Measurements from ENCODE around the gene S100PBP. TPM values are rescaled to one million over a fixed set of nuclear protein-coding genes. Genes with fewer than 3 reads are reported as not detected.

The S100PBP gene
- total RNA-seq, 1 donor, result 42.0 TPM

DNA sequence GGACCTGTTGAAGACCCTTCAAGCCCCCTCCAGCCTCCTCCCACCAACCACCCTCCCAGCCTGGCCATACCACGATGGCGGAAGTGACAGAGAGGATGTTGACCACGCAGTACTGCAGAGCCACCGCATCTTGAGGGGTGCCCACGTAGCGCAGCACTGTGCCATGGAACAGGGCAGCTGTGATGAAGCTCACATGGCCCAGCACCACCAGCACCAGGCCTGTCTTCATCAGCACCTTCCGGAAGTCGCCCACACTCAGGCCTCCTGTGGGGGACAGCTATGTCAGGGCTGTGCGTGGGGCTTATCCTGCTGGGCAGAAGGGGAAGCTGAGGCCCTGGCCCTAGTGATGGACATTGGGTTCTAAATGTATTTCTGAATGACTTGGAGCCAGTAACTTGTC is 80.6 kb downstream of the S100PBP start:
- H3K9me3 ChIP-seq (ENCODE audit: low read depth, low read length), result no peaks in the 10 kb centered on the region
- H3K4me3 ChIP-seq (ENCODE audit: insufficient read depth, low read length), result no peak overlapping the region

DNA sequence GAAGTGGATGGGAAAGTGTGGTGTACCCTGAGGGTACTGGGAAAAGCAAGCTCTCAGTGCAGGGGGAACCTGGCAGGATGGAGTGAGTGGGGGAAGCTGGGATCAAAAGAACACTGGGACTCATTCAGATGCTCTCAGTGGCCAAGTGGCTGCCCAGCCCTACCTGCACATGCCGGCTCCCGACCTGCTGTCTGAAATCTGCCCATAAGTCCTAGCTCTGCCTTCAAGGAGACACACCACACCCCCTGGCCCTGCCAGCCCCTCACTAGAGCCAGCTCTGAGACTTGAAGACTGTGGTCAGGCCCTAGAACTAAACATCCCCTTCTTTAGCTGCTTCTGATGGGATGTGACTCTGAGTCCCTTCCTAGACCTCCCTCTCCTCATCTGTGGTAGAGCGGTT is 81.5 kb downstream of the S100PBP start:
- Histone ChIP-seq H3K9me3 (ENCODE audit: low read depth, low read length) (no peaks in the 10 kb centered on the region), H4K20me1 (ENCODE audit: insufficient read depth, low read length) (no peaks in the 10 kb centered on the region), H3K36me3 (ENCODE audit: insufficient read depth, low read length) (no peaks in the 10 kb centered on the region), H3K27me3 (ENCODE audit: insufficient read depth, low read length) (peaks cover 3% of the 10 kb centered on the region), H3K4me3 (ENCODE audit: insufficient read depth, low read length) (no peak overlapping the region), H3K4me2 (ENCODE audit: insufficient read depth, low read length) (no peak overlapping the region), H2AFZ (ENCODE audit: low read length) (no peak overlapping the region), H3K79me2 (ENCODE audit: insufficient read depth, low read length) (no peaks in the 10 kb centered on the region), H3K4me1 (ENCODE audit: insufficient read depth, low read length) (peaks cover 5% of the 10 kb centered on the region), H3K27ac (ENCODE audit: low read depth, low read length) (no peak overlapping the region)
- DNase-seq (ENCODE audit: insufficient read length, low spot score, missing footprints), result peak; percentile 44
- TF ChIP-seq, protein P1, sequence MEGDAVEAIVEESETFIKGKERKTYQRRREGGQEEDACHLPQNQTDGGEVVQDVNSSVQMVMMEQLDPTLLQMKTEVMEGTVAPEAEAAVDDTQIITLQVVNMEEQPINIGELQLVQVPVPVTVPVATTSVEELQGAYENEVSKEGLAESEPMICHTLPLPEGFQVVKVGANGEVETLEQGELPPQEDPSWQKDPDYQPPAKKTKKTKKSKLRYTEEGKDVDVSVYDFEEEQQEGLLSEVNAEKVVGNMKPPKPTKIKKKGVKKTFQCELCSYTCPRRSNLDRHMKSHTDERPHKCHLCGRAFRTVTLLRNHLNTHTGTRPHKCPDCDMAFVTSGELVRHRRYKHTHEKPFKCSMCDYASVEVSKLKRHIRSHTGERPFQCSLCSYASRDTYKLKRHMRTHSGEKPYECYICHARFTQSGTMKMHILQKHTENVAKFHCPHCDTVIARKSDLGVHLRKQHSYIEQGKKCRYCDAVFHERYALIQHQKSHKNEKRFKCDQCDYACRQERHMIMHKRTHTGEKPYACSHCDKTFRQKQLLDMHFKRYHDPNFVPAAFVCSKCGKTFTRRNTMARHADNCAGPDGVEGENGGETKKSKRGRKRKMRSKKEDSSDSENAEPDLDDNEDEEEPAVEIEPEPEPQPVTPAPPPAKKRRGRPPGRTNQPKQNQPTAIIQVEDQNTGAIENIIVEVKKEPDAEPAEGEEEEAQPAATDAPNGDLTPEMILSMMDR (IDR thresholded peaks at IDR 0.05; ENCODE audit: extremely low read depth, low read depth, low read length), result no peak

More for the DNA sequence above, 80.6 kb downstream of the S100PBP start:
- no peak overlapping the region for H3K4me2 ChIP-seq (ENCODE audit: insufficient read depth, low read length)
- H3K79me2 ChIP-seq (ENCODE audit: insufficient read depth, low read length), result no peaks in the 10 kb centered on the region
- peaks cover 3% of the 10 kb centered on the region for H3K27me3 ChIP-seq (ENCODE audit: insufficient read depth, low read length)
- TF ChIP-seq, protein P1 (IDR thresholded peaks at IDR 0.05; ENCODE audit: extremely low read depth, low read depth, low read length), result no peak
- DNase-seq (ENCODE audit: insufficient read length, low spot score, missing footprints), result peak; percentile 64
- H3K4me1 ChIP-seq (ENCODE audit: insufficient read depth, low read length), result peaks cover 5% of the 10 kb centered on the region
- H4K20me1 ChIP-seq (ENCODE audit: insufficient read depth, low read length), result no peaks in the 10 kb centered on the region
- no peak overlapping the region for H3K27ac ChIP-seq (ENCODE audit: low read depth, low read length)
- H3K36me3 ChIP-seq (ENCODE audit: insufficient read depth, low read length), result no peaks in the 10 kb centered on the region
- H2AFZ ChIP-seq (ENCODE audit: low read length), result no peak overlapping the region

DNA sequence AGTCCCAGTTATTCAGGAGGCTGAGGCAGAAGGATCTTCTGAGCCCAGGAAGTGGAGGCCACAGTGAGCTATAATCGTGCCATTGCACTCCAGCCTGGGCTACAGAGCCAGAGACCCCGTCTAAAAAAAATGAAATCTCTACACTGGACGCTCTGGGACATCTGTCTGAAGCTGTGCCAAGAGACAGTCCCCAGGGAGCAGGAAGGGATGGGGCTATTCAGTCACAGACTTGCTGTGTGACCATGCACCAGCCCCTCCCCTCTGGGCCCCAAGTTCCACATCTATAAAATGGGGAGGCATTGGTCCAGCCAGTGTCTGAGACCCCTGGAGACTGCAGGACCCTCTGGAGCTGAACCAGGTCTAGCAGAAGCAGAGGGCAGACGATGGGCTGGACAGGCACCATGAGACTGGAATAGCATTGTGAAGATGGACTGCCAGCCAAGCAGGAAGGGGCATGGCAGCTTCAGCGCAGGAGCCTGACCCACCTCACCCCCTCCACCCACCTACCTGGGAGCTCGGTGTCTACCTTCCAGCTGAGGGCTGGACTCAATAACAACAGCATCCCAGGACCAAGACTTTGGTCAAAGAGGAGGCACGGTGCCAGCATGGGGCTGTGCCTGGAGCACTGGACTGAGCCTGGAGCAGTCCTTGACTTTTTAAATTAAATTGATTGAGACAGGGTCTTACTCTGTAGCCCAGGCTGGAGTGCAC is 82.3 kb downstream of the S100PBP start:
- H3K36me3 ChIP-seq (ENCODE audit: insufficient read depth, low read length), result no peaks in the 10 kb centered on the region
- no peak overlapping the region for H3K4me3 ChIP-seq (ENCODE audit: insufficient read depth, low read length)
- H4K20me1 ChIP-seq (ENCODE audit: insufficient read depth, low read length), result no peaks in the 10 kb centered on the region
- H3K9me3 ChIP-seq (ENCODE audit: low read depth, low read length), result no peaks in the 10 kb centered on the region
- H2AFZ ChIP-seq (ENCODE audit: low read length), result no peak overlapping the region
- peak; percentile 66 for DNase-seq (ENCODE audit: insufficient read length, low spot score, missing footprints)
- TF ChIP-seq, protein P1 (IDR thresholded peaks at IDR 0.05; ENCODE audit: extremely low read depth, low read depth, low read length), result no peak
- H3K79me2 ChIP-seq (ENCODE audit: insufficient read depth, low read length), result no peaks in the 10 kb centered on the region
- peaks cover 5% of the 10 kb centered on the region for H3K4me1 ChIP-seq (ENCODE audit: insufficient read depth, low read length)
- H3K27me3 ChIP-seq (ENCODE audit: insufficient read depth, low read length), result peaks cover 6% of the 10 kb centered on the region
- H3K4me2 ChIP-seq (ENCODE audit: insufficient read depth, low read length), result no peak overlapping the region
- no peak overlapping the region for H3K27ac ChIP-seq (ENCODE audit: low read depth, low read length)

DNA sequence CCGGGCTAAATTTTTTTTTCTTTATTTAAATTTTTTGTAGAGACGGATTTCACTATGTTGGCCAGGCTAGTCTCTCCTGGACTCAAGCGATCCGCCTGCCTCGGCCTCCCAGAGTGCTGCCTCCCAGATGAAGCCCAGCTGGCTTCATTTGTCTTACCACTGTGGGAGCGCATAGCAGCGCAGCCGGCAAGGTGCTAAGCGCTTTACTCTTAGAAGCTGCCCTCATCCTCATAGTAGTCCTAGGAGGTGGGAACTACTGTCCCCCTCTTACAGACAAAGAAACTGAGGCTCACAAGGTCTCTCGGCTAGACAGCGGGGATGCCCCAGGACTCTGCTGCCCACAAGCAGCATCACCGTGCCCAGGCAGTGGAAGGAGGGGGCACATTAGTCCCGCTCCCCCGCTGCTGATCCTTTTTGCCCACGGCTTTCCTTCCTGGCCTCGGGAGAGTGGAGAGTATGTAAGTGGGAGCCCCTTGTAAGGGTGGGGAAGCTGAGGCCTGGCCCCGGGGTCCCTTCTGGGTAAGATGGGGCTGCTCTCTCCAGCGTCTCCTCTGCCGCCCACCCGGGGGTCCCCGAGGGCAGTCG is 83.0 kb downstream of the S100PBP start:
- H3K4me1 ChIP-seq (ENCODE audit: insufficient read depth, low read length), result peaks cover 5% of the 10 kb centered on the region
- no peaks in the 10 kb centered on the region for H4K20me1 ChIP-seq (ENCODE audit: insufficient read depth, low read length)
- TF ChIP-seq, protein P1 (IDR thresholded peaks at IDR 0.05; ENCODE audit: extremely low read depth, low read depth, low read length), result no peak
- peaks cover 6% of the 10 kb centered on the region for H3K27me3 ChIP-seq (ENCODE audit: insufficient read depth, low read length)
- H3K9me3 ChIP-seq (ENCODE audit: low read depth, low read length), result no peaks in the 10 kb centered on the region
- no peak overlapping the region for H3K27ac ChIP-seq (ENCODE audit: low read depth, low read length)
- H3K4me3 ChIP-seq (ENCODE audit: insufficient read depth, low read length), result peak overlapping the region; percentile 70
- H3K79me2 ChIP-seq (ENCODE audit: insufficient read depth, low read length), result no peaks in the 10 kb centered on the region
- no peaks in the 10 kb centered on the region for H3K36me3 ChIP-seq (ENCODE audit: insufficient read depth, low read length)
- peak overlapping the region; percentile 41 for H2AFZ ChIP-seq (ENCODE audit: low read length)
- peak overlapping the region; percentile 88 for H3K4me2 ChIP-seq (ENCODE audit: insufficient read depth, low read length)
- peak; percentile 89 for DNase-seq (ENCODE audit: insufficient read length, low spot score, missing footprints)

Data from osteoblast (primary cell).